H1 (cell line): Measurements from ENCODE around the gene CACNA1F.

Source experiments
- KDM1A ChIP-seq: fragments of 200-600, 300-600 bp; sonication (generic); IDR thresholded peaks from 2 replicates; pipeline ENCODE4 v1.7.1; 2016; ENCODE audit warnings: mild to moderate bottlenecking, low read length, borderline replicate concordance
- POLR2A ChIP-seq, 2 experiments: IDR thresholded peaks; 1 replicate in 1 of 2; 2 replicates in 1 of 2; pipeline ENCODE4 v1.6.1; 2011; ENCODE audit warnings: low read depth in 2 of 2, low read length in 2 of 2, mild to moderate bottlenecking in 2 of 2; ENCODE audit errors: control extremely low read depth in 1 of 2
- POLR2AphosphoS5 ChIP-seq: IDR thresholded peaks from 2 replicates; pipeline ENCODE4 v1.6.1; 2011; ENCODE audit warnings: low read depth, low read length
- TF ChIP-seq, protein P1 (sequence below), 3 experiments: IDR thresholded peaks; 1 replicate in 2 of 3; 2 replicates in 1 of 3; pipeline versions ENCODE4 v1.5.1 to v1.6.1; 2011; ENCODE audit warnings: low read length in 3 of 3, mild to moderate bottlenecking in 3 of 3, inconsistent platforms in 2 of 3, low read depth in 1 of 3, moderate library complexity in 1 of 3; ENCODE audit not compliant: insufficient read depth in 1 of 3; ENCODE audit errors: control extremely low read depth in 1 of 3

DNA sequence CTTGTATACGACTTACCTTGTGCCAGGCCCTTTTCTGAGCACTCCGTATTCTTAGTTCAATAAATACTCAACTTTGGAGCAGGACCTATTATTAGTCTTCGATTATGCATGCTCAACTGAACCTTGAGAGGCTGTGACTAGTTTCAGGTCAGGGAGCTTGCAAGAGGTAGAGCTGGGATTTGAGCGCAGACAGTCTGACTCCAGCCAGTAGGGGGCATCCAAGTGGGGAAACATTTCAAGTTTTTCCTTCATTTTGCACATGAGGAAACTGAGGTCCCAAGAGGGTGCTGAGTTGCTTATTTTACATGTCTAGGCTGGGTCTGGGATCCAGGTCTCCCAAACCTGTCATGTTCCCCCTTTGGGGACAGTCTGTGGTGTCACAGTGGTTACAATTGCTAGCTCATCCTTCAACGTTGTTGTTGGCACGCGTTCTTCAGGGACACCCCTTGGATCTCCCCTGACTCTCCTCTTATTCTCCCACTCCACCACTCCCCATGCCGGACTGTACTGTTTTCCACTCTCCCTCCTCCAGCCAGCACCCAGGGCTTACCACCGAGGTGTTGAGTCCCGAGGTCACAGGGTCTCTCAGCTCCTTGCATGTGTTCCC, 40.3 kb downstream of the CACNA1F start:
- no peak for TF ChIP-seq POLR2AphosphoS5
- TF ChIP-seq, protein P1, sequence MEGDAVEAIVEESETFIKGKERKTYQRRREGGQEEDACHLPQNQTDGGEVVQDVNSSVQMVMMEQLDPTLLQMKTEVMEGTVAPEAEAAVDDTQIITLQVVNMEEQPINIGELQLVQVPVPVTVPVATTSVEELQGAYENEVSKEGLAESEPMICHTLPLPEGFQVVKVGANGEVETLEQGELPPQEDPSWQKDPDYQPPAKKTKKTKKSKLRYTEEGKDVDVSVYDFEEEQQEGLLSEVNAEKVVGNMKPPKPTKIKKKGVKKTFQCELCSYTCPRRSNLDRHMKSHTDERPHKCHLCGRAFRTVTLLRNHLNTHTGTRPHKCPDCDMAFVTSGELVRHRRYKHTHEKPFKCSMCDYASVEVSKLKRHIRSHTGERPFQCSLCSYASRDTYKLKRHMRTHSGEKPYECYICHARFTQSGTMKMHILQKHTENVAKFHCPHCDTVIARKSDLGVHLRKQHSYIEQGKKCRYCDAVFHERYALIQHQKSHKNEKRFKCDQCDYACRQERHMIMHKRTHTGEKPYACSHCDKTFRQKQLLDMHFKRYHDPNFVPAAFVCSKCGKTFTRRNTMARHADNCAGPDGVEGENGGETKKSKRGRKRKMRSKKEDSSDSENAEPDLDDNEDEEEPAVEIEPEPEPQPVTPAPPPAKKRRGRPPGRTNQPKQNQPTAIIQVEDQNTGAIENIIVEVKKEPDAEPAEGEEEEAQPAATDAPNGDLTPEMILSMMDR (IDR thresholded peaks at IDR 0.05; ENCODE audit: control extremely low read depth in 1 of 3, insufficient read depth in 1 of 3, low read depth in 1 of 3, low read length in 3 of 3): peak in 2 of 3 experiments; percentile 56 to 63; a peak in 3 of 4 replicates
- no peak for TF ChIP-seq POLR2A (IDR thresholded peaks at IDR 0.05; ENCODE audit: control extremely low read depth in 1 of 2, low read depth in 2 of 2, low read length in 2 of 2)
- TF ChIP-seq KDM1A: no peak
